UCSD-AML1 (cell line): ENCODE measurements around the gene REEP1.

Experiments
- DNase-seq: peaks from one replicate; lab custom pipeline; 2025; ENCODE audit not compliant: unreplicated experiment; lab: John Stamatoyannopoulos, UW

Gene REEP1

GRCh38 chr2:86337244-86337835, at the start of gene REEP1:
REEP1 (minus strand) TSS chr2:86337626; CDS start chr2:86337510, 116 bp downstream.
- DNase-seq = no peak

GRCh38 chr2:86383844-86384243, 46.4 kb upstream of the REEP1 start:
- DNase-seq = no peak

- DNase-seq = no peak
Measured at GRCh38 chr2:86382698-86383097, 45.3 kb upstream of the REEP1 start.

- DNase-seq = no peak
Measured at GRCh38 chr2:86382108-86382507, 44.7 kb upstream of the REEP1 start.

GRCh38 chr2:86378469-86378868, 41.0 kb upstream of the REEP1 start:
- no peak for DNase-seq

- no peak for DNase-seq
Measured at GRCh38 chr2:86375623-86376022, 38.2 kb upstream of the REEP1 start.

- DNase-seq = no peak
Measured at GRCh38 chr2:86372641-86373502, 35.4 kb upstream of the REEP1 start.

GRCh38 chr2:86372133-86372532, 34.7 kb upstream of the REEP1 start:
- DNase-seq = no peak

- DNase-seq = no peak
Measured at GRCh38 chr2:86371527-86371926, 34.1 kb upstream of the REEP1 start.

- DNase-seq = no peak
Measured at GRCh38 chr2:86370579-86370978, 33.2 kb upstream of the REEP1 start.

- DNase-seq = peak; percentile 57
Measured at GRCh38 chr2:86368161-86368824, 30.9 kb upstream of the REEP1 start.

GRCh38 chr2:86367499-86367777, 30.0 kb upstream of the REEP1 start:
- DNase-seq = no peak

GRCh38 chr2:86366651-86367498, 29.4 kb upstream of the REEP1 start:
- DNase-seq = no peak

GRCh38 chr2:86364894-86365293, 27.5 kb upstream of the REEP1 start:
- no peak for DNase-seq

- no peak for DNase-seq
Measured at GRCh38 chr2:86360776-86361175, 23.4 kb upstream of the REEP1 start.

GRCh38 chr2:86358957-86359356, 21.5 kb upstream of the REEP1 start:
- DNase-seq = no peak

GRCh38 chr2:86357392-86357963, 20.1 kb upstream of the REEP1 start:
- DNase-seq = no peak

- DNase-seq = no peak
Measured at GRCh38 chr2:86352727-86353221, 15.3 kb upstream of the REEP1 start.

GRCh38 chr2:86352137-86352726, 14.8 kb upstream of the REEP1 start:
- DNase-seq = no peak

GRCh38 chr2:86350751-86351150, 13.3 kb upstream of the REEP1 start:
- no peak for DNase-seq
